Measurements from ENCODE around the gene REM2.
"Not testable (repeated sequence)": the region's sequence is repeated elsewhere in the genome, so short reads cannot be mapped to it uniquely, and the experiment has no call there.

Gene REM2

GRCh38 chr14:22848351-22849164, 34.5 kb upstream of the REM2 start:
- DNase-seq (ENCODE audit: low spot score), result peak; percentile 74

GRCh38 chr14:22849212-22849819, 33.7 kb upstream of the REM2 start:
- peak; percentile 48 for DNase-seq (ENCODE audit: low spot score)

- DNase-seq (ENCODE audit: low spot score), result peak; percentile 87
These were observed 31.9 kb upstream of the REM2 start for GRCh38 chr14:22850944-22851764.

GRCh38 chr14:22852178-22852577, 30.8 kb upstream of the REM2 start:
- DNase-seq (ENCODE audit: low spot score), result not testable (repeated sequence)

- DNase-seq (ENCODE audit: low spot score), result no peak
These were observed 30.5 kb upstream of the REM2 start for GRCh38 chr14:22852599-22852939.

GRCh38 chr14:22852940-22853767, 29.9 kb upstream of the REM2 start:
- peak; percentile 78 for DNase-seq (ENCODE audit: low spot score)

GRCh38 chr14:22854296-22854695, 28.7 kb upstream of the REM2 start:
- DNase-seq (ENCODE audit: low spot score), result not testable (repeated sequence)

GRCh38 chr14:22854963-22855724, 27.9 kb upstream of the REM2 start:
- DNase-seq (ENCODE audit: low spot score), result no peak

- DNase-seq (ENCODE audit: low spot score), result no peak
These were observed 26.6 kb upstream of the REM2 start for GRCh38 chr14:22856428-22856827.

- DNase-seq (ENCODE audit: low spot score), result not testable (repeated sequence)
These were observed 22.6 kb upstream of the REM2 start for GRCh38 chr14:22860377-22860776.

GRCh38 chr14:22861651-22862050, 21.4 kb upstream of the REM2 start:
- no peak for DNase-seq (ENCODE audit: low spot score)

- no peak for DNase-seq (ENCODE audit: low spot score)
These were observed 18.0 kb upstream of the REM2 start for GRCh38 chr14:22864979-22865378.

- DNase-seq (ENCODE audit: low spot score), result no peak
These were observed 17.3 kb upstream of the REM2 start for GRCh38 chr14:22865424-22866405.

- DNase-seq (ENCODE audit: low spot score), result no peak
These were observed 16.1 kb upstream of the REM2 start for GRCh38 chr14:22866874-22867273.

GRCh38 chr14:22870811-22871223, 12.2 kb upstream of the REM2 start:
- no peak for DNase-seq (ENCODE audit: low spot score)

GRCh38 chr14:22871224-22872032, 11.6 kb upstream of the REM2 start, which contains the start of gene LRP10:
LRP10 (plus strand) TSS chr14:22871740; CDS start chr14:22872304, 564 bp downstream.
- peak; percentile 91 for DNase-seq (ENCODE audit: low spot score)

GRCh38 chr14:22872033-22872832, 10.8 kb upstream of the REM2 start:
- peak; percentile 81 for DNase-seq (ENCODE audit: low spot score)
